AG04450 (cell line): ENCODE results near the gene SPEF2. TPM values are rescaled to one million over a fixed set of nuclear protein-coding genes. Genes with fewer than 3 reads are reported as not detected.

Experiments
- CTCF ChIA-PET: fragments of 300-600, 350-600 bp; formaldehyde crosslinking; extraction: SDS; loops from one replicate; lab custom pipeline; 2022; ENCODE audit warnings: antibody characterized with exemption, inconsistent platforms; lab: Charles Lee
- POLR2A ChIA-PET: fragments of 350-600 bp; formaldehyde crosslinking; extraction: SDS; loops from one replicate; lab custom pipeline; 2021; ENCODE audit warnings: antibody characterized with exemption, inconsistent platforms; lab: Yijun Ruan, JAX
- DNase-seq: peaks from one replicate; pipeline ENCODE4 v3.0.0-alpha.2; 2011; ENCODE audit warnings: low read depth, low spot score
- H3K27ac ChIP-seq: one replicate; pipeline ENCODE4 v1.5.1; 2012; ENCODE audit warnings: low read depth, low read length, control low read depth
- H3K27me3 ChIP-seq: one replicate; pipeline ENCODE4 v1.6.0; 2012; ENCODE audit warnings: low read length; ENCODE audit not compliant: control insufficient read depth, insufficient read depth
- H3K4me3 ChIP-seq: 2 replicates; pipeline ENCODE4 v1.5.1; 2011; ENCODE audit warnings: mild to moderate bottlenecking, low read depth, low read length, control low read depth
- H3K9me3 ChIP-seq: 2 replicates; pipeline ENCODE4 v1.5.1; 2012; ENCODE audit warnings: low read length; ENCODE audit not compliant: control insufficient read depth, insufficient read depth
- polyA plus RNA-seq: library from polyadenylated mRNA; depleted of rRNA; stranded (reverse); fragments of >200 nt; gene quantifications from 2 replicates; pipeline ENCODE4 v1.2.3, GENCODE V29; 2011
- TF ChIP-seq, protein P1 (sequence below): IDR thresholded peaks from 2 replicates; pipeline ENCODE4 v1.5.1; 2011; ENCODE audit warnings: low read depth, low read length, control low read depth, inconsistent platforms

The SPEF2 gene
- polyA plus RNA-seq, 1 experiment: 4.2 TPM

DNA sequence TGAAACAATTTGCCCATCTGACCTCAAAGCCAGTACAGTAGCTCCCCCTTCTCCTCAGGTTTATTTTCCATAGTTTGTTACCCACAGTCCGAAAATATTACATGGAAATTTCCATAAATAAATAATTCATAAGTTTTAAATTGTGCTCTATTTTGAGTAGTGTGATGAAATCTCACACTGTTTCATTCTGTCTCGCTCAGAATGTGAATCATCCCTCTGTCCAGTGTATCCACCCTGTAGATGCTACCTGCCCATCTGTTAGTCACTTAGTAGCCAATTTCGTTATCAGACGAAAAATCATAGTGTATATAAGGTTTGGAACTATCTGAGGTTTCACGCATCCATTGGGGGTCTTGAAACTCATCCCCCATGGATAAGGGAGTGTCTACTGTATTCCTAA, 138.3 kb downstream of the SPEF2 start:
- Histone ChIP-seq H3K4me3 (no peak overlapping the region), H3K9me3 (no peaks in the 10 kb centered on the region), H3K27me3 (no peaks in the 10 kb centered on the region), H3K27ac (no peak overlapping the region)
- CTCF ChIA-PET: no interaction called here
- TF ChIP-seq, protein P1, sequence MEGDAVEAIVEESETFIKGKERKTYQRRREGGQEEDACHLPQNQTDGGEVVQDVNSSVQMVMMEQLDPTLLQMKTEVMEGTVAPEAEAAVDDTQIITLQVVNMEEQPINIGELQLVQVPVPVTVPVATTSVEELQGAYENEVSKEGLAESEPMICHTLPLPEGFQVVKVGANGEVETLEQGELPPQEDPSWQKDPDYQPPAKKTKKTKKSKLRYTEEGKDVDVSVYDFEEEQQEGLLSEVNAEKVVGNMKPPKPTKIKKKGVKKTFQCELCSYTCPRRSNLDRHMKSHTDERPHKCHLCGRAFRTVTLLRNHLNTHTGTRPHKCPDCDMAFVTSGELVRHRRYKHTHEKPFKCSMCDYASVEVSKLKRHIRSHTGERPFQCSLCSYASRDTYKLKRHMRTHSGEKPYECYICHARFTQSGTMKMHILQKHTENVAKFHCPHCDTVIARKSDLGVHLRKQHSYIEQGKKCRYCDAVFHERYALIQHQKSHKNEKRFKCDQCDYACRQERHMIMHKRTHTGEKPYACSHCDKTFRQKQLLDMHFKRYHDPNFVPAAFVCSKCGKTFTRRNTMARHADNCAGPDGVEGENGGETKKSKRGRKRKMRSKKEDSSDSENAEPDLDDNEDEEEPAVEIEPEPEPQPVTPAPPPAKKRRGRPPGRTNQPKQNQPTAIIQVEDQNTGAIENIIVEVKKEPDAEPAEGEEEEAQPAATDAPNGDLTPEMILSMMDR: no peak
- POLR2A ChIA-PET: no interaction called here
- no peak for DNase-seq

DNA sequence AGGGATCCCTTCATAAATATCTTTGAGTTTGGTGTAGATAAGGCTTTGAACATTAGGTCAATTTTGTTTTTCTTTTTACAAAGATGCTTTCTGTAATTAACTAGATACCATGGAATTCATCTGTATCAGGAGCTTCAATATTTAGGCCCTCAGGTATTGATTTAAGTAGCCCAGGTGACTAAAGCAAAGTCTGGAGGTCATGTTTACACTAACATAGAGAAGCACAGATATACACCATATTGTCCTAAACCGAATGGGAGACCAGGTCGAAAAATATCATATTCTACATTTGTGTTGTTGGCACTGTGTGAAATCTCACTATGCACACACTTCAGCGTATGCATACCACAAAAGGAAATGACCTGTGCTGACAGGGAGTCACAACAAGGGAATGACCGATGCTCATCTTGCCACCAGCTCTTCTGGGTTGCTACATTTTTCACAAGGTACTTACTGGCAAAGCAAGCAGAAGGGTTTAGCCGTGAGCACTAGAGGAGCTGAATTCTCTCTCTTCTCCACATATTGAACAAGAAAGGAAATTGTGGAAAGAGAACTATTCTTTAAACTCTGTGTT, 140.6 kb downstream of the SPEF2 start:
- CTCF ChIA-PET: interaction anchor here (1.8 to 2.2 kb wide), 2 partner anchors 167 to 168 kb away, joined by 5 to 7 read pairs; no protein-coding TSS in a partner anchor
- TF ChIP-seq, protein P1: no peak
- no peak for DNase-seq
- no peak overlapping the region for H3K4me3 ChIP-seq
- H3K27me3 ChIP-seq: no peaks in the 10 kb centered on the region
- POLR2A ChIA-PET: no interaction called here
- no peaks in the 10 kb centered on the region for H3K9me3 ChIP-seq
- no peak overlapping the region for H3K27ac ChIP-seq

DNA sequence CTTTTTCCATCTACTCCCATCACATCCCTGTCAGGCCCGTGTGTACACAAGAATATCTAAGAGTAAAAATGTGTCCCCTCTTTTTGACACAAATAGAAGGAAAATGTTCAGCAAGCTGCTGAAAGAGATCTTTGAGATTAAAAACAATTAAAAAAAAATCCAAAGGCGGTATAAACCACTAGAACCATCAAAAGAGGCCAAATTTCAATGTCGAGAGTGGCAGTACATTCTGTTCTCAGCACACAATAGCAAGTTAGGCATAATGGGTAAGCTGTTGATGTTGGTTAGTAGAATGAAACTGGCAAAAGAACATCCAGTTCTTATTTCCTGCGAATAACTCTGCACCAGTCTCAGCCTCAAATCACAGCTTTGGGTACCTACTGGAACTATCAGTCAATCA, 143.9 kb downstream of the SPEF2 start:
- TF ChIP-seq, protein P1: no peak
- Histone ChIP-seq H3K27ac (no peak overlapping the region), H3K9me3 (no peaks in the 10 kb centered on the region), H3K27me3 (no peaks in the 10 kb centered on the region), H3K4me3 (no peak overlapping the region)
- DNase-seq: no peak
- ChIA-PET CTCF (no interaction called here), POLR2A (no interaction called here)

DNA sequence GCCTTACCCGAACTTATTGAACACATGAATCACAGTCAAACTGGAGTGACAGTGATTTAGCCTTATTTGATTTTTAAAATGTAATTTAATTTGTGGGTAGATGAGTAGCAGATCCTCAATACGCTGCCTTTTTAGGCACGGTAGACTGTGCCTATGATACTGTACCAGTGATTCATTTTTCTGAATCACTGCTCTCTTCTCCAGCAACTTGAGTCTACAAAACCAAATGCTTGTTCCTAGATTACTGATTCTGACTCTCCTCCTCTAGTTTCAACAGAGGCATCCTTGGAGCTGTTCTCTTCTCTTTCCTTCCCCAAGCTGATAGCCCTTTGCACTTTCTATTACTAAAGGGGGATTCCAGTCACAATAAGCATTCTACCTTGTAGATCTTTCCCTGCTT, 144.7 kb downstream of the SPEF2 start:
- no peak overlapping the region for H3K27ac ChIP-seq
- H3K9me3 ChIP-seq: no peaks in the 10 kb centered on the region
- DNase-seq: no peak
- no peak overlapping the region for H3K4me3 ChIP-seq
- TF ChIP-seq, protein P1: no peak
- CTCF ChIA-PET: no interaction called here
- POLR2A ChIA-PET: no interaction called here
- no peaks in the 10 kb centered on the region for H3K27me3 ChIP-seq

DNA sequence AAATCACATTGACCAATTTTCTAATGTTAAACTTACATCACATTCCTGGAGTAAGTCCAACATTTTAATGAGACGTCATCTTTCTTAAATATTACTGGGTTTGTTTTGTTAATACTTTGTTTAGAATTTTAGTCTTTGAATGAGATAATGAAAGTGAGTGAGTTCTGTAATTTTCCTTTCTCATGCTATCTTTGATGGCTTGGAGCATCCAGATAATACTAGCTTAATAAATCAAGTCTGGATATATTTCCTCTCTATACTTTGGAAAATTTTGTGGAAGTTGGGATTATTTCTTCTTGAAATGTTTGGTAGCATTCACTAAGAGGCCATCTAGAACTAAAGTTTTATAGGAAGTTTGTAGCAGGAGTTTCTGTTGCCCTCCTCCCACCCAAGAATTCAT, 148.3 kb downstream of the SPEF2 start:
- H3K27me3 ChIP-seq: no peaks in the 10 kb centered on the region
- no peaks in the 10 kb centered on the region for H3K9me3 ChIP-seq
- ChIA-PET POLR2A (no interaction called here), CTCF (interaction anchor here (1.0 to 1.4 kb wide), 2 partner anchors 11 to 159 kb away, joined by 3 to 6 read pairs; no protein-coding TSS in a partner anchor)
- TF ChIP-seq, protein P1: no peak
- H3K27ac ChIP-seq: no peak overlapping the region
- no peak overlapping the region for H3K4me3 ChIP-seq
- no peak for DNase-seq
